Type B pancreatic cell (in vitro differentiated cells): ENCODE results near the gene EPB41L2. TPM values are rescaled to one million over a fixed set of nuclear protein-coding genes. Genes with fewer than 3 reads are reported as not detected.
"Not testable (repeated sequence)": the region's sequence is repeated elsewhere in the genome, so short reads cannot be mapped to it uniquely, and the experiment has no call there.

Source experiments
- DNase-seq: peaks from one replicate; pipeline ENCODE4 v3.0.0; 2021; ENCODE audit warnings: mixed read lengths; ENCODE audit not compliant: unreplicated experiment; ENCODE audit errors: extremely low spot score
- H3K27ac Mint-ChIP-seq: 2 replicates; pipeline ENCODE4 v1.8.0; 2021; ENCODE audit warnings: mild to moderate bottlenecking, mixed read lengths
- H3K27me3 Mint-ChIP-seq: 2 replicates; pipeline ENCODE4 v1.8.0; 2021; ENCODE audit warnings: mixed read lengths
- H3K36me3 Mint-ChIP-seq: 2 replicates; pipeline ENCODE4 v1.8.0; 2021; ENCODE audit warnings: mixed read lengths
- H3K4me1 Mint-ChIP-seq: one replicate; pipeline ENCODE4 v1.8.0; 2021; ENCODE audit warnings: mixed read lengths; ENCODE audit not compliant: unreplicated experiment
- H3K4me3 Mint-ChIP-seq: 2 replicates; pipeline ENCODE4 v1.8.0; 2021; ENCODE audit warnings: mild to moderate bottlenecking, mixed read lengths
- H3K9me3 Mint-ChIP-seq: 2 replicates; pipeline ENCODE4 v1.8.0; 2021; ENCODE audit warnings: mixed read lengths
- total RNA-seq: library from RNA; stranded (reverse); gene quantifications from 2 replicates; pipeline ENCODE4 v1.2.1, GENCODE V29; 2021; ENCODE audit warnings: low replicate concordance
- TF ChIP-seq, protein P1 (sequence below): fragments of 200-600 bp; sonication (generic); conservative IDR thresholded peaks from 2 replicates; pipeline ENCODE4 v1.5.0; 2021; ENCODE audit warnings: antibody characterized with exemption, mild to moderate bottlenecking

Gene EPB41L2
- total RNA-seq, 1 donor from 2014 or later: 74.8 TPM

DNA sequence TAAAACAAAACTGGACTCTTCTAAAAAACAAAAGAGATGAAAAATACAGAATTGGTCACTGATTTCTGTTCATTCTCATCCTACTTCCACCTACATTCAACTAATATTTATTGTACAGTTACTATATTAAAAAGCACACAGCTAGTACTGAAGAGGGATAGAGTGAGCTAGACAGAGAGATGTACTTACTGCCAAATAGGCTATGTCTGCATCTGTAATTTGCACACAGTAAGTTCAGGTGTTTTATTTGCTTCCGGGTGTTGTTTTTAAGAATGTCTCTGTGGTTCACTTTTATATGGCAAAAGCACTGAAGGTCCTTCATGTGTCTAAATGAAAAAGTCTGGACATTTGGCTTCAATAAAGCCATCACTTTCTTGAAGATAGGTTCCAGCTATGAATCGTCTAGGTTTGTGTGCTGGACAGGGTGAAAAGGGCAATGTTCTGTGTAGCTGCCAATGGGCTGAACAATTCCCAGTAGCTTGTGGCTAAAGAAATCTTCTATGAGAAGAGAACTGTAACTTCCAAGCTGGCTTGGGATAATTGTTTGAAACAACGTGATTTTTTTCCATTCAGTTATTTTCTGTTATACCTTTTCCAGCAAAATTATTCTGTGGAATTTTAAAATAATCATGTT lies 47.3 kb downstream of the EPB41L2 start:
- DNase-seq: no peak
- no peaks in the 10 kb centered on the region for H3K36me3 Mint-ChIP-seq
- H3K4me1 Mint-ChIP-seq: peaks cover 27% of the 10 kb centered on the region
- H3K27me3 Mint-ChIP-seq: no peaks in the 10 kb centered on the region
- TF ChIP-seq, protein P1, sequence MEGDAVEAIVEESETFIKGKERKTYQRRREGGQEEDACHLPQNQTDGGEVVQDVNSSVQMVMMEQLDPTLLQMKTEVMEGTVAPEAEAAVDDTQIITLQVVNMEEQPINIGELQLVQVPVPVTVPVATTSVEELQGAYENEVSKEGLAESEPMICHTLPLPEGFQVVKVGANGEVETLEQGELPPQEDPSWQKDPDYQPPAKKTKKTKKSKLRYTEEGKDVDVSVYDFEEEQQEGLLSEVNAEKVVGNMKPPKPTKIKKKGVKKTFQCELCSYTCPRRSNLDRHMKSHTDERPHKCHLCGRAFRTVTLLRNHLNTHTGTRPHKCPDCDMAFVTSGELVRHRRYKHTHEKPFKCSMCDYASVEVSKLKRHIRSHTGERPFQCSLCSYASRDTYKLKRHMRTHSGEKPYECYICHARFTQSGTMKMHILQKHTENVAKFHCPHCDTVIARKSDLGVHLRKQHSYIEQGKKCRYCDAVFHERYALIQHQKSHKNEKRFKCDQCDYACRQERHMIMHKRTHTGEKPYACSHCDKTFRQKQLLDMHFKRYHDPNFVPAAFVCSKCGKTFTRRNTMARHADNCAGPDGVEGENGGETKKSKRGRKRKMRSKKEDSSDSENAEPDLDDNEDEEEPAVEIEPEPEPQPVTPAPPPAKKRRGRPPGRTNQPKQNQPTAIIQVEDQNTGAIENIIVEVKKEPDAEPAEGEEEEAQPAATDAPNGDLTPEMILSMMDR: no peak
- no peak overlapping the region for H3K27ac Mint-ChIP-seq
- no peak overlapping the region for H3K4me3 Mint-ChIP-seq
- no peaks in the 10 kb centered on the region for H3K9me3 Mint-ChIP-seq

DNA sequence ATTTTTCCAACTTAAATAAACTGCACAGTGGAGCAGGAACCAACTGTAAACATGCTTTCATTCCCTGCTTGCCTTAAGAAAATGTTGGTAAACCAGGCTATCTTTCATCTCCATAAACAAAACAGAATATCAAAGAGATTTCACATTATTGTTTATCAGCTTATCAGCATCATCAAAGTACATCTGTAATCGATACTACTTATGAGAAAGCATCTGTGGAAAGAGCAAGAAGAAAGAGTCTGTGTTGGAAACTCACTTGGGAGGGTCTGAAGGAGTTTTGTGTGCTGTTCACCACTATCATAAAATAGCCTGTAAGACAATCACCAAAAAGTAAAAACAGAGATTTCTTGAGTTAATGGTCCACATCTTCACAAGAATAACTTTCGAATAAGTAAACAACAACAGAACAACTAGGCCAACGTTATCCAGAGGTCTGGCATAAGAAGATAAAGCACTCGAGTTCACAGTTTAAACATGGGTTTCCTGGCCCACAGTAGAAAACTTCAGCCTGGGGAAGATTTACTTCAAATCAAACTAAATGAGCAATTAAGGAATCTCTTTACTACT lies 47.9 kb downstream of the EPB41L2 start:
- Mint-ChIP-seq H3K4me1 (peaks cover 27% of the 10 kb centered on the region), H3K27ac (no peak overlapping the region), H3K4me3 (no peak overlapping the region), H3K27me3 (no peaks in the 10 kb centered on the region), H3K9me3 (no peaks in the 10 kb centered on the region), H3K36me3 (no peaks in the 10 kb centered on the region)
- TF ChIP-seq, protein P1: no peak
- no peak for DNase-seq

DNA sequence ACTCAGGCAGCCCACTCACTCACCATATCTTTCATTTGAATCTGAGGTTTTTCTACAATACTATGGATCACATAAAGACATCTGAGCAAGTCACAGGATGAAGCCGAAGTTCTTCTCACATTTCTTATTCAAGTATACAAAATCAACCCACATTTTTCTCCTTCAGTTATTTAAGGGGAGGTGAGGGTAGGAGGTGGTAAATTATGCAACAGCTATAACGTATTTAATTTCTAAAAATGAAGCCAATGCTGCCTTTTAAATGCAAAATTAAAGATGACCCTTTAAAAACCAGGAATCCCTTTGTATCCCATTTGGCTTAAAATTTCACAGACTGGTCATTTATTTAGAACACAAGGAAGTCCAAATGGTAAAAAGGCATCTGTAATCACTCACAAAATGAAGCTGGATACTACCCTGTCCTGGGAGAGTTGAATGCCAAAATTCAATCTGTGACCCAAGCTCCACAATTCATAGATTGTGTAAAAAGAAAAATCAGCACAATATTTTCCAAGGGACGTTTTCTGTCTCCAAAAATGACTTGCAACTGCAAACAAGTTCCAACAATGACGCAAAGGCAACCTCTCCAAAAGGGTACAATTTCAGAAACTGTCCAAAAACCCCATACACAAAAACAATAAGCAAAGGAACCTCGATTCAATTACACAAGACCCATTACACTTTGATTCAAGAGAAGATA lies 48.8 kb downstream of the EPB41L2 start:
- DNase-seq: no peak
- Mint-ChIP-seq H3K4me1 (peaks cover 27% of the 10 kb centered on the region), H3K36me3 (peaks cover 3% of the 10 kb centered on the region), H3K27ac (no peak overlapping the region), H3K27me3 (no peaks in the 10 kb centered on the region), H3K9me3 (no peaks in the 10 kb centered on the region), H3K4me3 (no peak overlapping the region)
- TF ChIP-seq, protein P1: no peak

DNA sequence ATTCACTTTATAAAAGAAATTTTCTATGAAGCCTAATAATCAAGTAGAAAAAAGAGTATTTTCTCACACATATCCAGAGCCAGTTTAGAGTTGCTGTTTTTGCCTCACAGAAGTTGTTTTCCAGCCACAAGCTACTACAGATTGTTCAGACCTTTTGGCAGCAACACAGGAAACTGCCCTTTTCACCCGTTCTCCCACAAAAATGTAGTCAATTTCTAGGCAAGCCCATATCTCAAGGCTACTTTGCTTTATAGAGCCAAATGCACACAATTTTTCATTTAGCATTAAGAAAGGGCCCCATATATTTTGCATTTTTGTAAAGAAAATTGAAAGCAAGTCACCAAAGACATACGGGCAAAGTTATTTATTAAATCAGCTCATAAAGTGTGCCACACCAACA lies 49.5 kb downstream of the EPB41L2 start:
- Mint-ChIP-seq H3K27ac (no peak overlapping the region), H3K4me3 (peak overlapping the region; percentile 39), H3K4me1 (peaks cover 27% of the 10 kb centered on the region), H3K9me3 (no peaks in the 10 kb centered on the region), H3K27me3 (no peaks in the 10 kb centered on the region), H3K36me3 (peaks cover 10% of the 10 kb centered on the region)
- TF ChIP-seq, protein P1: no peak
- no peak for DNase-seq

DNA sequence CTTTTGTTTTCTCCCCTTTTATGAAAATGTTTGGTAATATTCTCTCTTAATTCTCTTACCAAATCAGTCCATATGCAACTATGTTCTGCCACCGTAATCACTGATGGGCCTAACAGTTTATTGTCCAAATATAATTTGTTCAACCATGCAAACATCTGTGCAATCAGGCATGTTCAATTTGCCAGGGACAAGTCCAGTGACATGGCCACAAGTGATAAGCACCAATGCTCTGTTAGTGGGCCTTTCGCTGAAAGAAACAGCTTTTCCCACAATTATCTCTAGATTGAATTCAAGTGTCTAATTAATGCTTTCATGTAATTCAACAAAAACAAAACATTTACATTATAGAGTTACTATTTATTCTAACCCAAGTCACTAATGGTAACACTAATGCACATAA lies 53.3 kb downstream of the EPB41L2 start:
- TF ChIP-seq, protein P1: no peak
- H3K27ac Mint-ChIP-seq: no peak overlapping the region
- peaks cover 3% of the 10 kb centered on the region for H3K27me3 Mint-ChIP-seq
- peaks cover 23% of the 10 kb centered on the region for H3K36me3 Mint-ChIP-seq
- peaks cover 14% of the 10 kb centered on the region for H3K9me3 Mint-ChIP-seq
- H3K4me1 Mint-ChIP-seq: peaks cover 26% of the 10 kb centered on the region
- no peak overlapping the region for H3K4me3 Mint-ChIP-seq
- no peak for DNase-seq

DNA sequence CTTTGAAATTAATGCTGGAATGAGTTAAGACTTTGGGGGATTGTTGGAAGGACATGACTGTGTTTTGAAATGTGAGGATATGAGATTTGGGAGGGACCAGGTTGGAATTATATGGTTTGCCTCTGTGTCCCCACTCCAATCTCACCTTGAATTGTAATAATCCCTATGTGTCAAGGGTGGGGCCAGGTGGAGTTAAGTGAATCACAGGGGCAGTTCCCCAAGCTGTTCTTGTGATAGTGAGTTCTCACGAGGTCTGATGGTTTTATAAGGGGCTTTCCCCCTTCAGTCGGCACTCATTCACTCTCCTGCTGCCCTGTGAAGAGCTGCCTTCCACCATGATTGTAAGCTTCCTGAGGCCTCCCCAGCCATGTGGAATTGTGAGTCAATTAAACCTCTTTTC lies 54.1 kb downstream of the EPB41L2 start:
- not testable (repeated sequence) for DNase-seq, H3K4me3 Mint-ChIP-seq, H3K27ac Mint-ChIP-seq, H3K27me3 Mint-ChIP-seq
- Mint-ChIP-seq H3K9me3 (peaks cover 14% of the 10 kb centered on the region), H3K36me3 (peaks cover 23% of the 10 kb centered on the region), H3K4me1 (peaks cover 20% of the 10 kb centered on the region)

DNA sequence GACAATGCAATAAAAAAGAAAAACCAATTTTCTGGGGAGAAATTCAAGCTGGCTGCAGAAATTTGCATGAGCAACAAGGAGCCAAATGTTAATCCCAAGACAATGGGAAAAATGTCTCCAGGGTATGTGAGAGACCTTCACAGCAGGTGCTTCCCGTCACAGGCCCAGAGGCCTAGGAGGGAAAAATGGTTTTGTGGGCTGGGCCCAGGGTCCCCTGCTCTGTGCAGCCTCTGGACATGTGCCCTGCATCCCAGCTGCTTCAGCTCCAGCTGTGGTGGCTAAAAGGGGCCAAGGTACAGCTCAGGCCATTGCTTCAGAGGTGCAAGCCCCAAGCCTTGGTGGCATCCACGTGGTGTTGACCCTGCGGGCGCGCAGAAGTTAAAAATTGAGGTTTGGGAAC lies 55.1 kb downstream of the EPB41L2 start:
- H3K4me3 Mint-ChIP-seq, H3K27me3 Mint-ChIP-seq, H3K27ac Mint-ChIP-seq, DNase-seq: not testable (repeated sequence)
- Mint-ChIP-seq H3K9me3 (peaks cover 14% of the 10 kb centered on the region), H3K36me3 (peaks cover 23% of the 10 kb centered on the region), H3K4me1 (peaks cover 21% of the 10 kb centered on the region)
